DMS53 (cell line): Measurements from ENCODE around the gene TNFSF11.

Experiments used
- DNase-seq: peaks from one replicate; lab custom pipeline; 2025; lab: John Stamatoyannopoulos, UW

TNFSF11 gene

DNA sequence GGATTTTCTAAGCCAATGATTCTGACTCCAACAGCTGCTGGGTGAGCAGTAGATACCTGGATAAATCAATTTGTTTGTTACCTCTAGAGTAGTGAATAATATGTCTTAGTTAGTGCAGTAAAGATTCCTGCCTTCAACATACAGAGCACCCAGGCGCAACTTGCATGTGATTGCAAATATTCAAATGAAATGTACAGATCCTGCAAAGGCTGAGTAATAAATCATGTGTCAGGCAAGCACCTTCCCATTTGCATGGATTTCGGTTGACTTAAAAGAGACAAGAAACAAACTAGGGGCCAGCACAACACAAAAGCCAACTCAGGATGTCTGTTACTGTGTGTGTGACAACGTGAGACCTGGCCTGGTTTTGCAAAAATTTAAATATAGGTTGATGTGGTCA lies 79.7 kb downstream of the TNFSF11 start:
- no peak for DNase-seq

DNA sequence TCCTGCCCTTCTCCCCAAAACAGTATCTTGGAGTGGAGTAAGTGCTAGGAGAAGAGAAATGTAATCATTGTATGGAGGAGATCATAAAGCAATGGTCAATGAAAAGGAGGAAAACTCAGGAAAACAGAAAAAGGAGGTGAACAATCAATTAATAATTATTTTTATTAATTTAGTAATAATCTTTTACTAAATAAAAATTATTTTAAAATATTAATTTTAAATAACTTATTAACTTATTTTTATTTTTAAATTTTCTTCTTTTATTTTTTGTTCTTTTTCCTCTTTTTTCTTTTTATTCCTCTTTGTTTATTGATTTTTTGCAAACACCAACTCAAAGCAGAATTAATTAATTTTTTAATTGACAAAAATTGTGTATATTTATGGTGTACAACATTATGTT lies 80.3 kb downstream of the TNFSF11 start:
- DNase-seq = no peak

- DNase-seq = no peak
These were observed 80.8 kb downstream of the TNFSF11 start for GRCh38 chr13:42654722-42655121.

GRCh38 chr13:42656161-42656560 lies 82.2 kb downstream of the TNFSF11 start:
- no peak for DNase-seq

GRCh38 chr13:42656958-42657357 lies 83.0 kb downstream of the TNFSF11 start:
- DNase-seq = no peak
